Memory B cell (primary cell): Measurements from ENCODE around the gene TSPEAR.

Experiments
- ATAC-seq: fragments of 150-1000 bp; cut with Tn5 transposase; 2 replicates; pipeline ENCODE4 v1.10.0; 2021; ENCODE audit warnings: low read depth, mild to moderate bottlenecking, moderate library complexity
- DNase-seq, 2 donors: peaks; one replicate each; pipeline ENCODE4 v3.0.0; 2022; ENCODE audit warnings: low spot score in 2 of 2
- H3K27ac Mint-ChIP-seq: one replicate; pipeline ENCODE4 v1.8.0; 2022; ENCODE audit warnings: mild to moderate bottlenecking, moderate library complexity, mixed read lengths
- H3K27me3 Mint-ChIP-seq: one replicate; pipeline ENCODE4 v1.8.0; 2022; ENCODE audit warnings: mixed read lengths
- H3K36me3 Mint-ChIP-seq: one replicate; pipeline ENCODE4 v1.8.0; 2022; ENCODE audit warnings: mild to moderate bottlenecking, mixed read lengths
- H3K4me1 Mint-ChIP-seq: one replicate; pipeline ENCODE4 v1.8.0; 2022; ENCODE audit warnings: mixed read lengths
- H3K4me3 Mint-ChIP-seq: one replicate; pipeline ENCODE4 v1.8.0; 2022; ENCODE audit warnings: mild to moderate bottlenecking, moderate library complexity, mixed read lengths
- H3K9me3 Mint-ChIP-seq: one replicate; pipeline ENCODE4 v1.8.0; 2022; ENCODE audit warnings: mixed read lengths

Gene TSPEAR

GRCh38 chr21:44706706-44707581 lies 4.4 kb downstream of the TSPEAR start:
- Mint-ChIP-seq H3K9me3 (peaks cover 6% of the 10 kb centered on the region), H3K4me3 (no peak overlapping the region), H3K4me1 (no peaks in the 10 kb centered on the region), H3K27me3 (peaks cover 41% of the 10 kb centered on the region), H3K27ac (no peak overlapping the region), H3K36me3 (no peaks in the 10 kb centered on the region)
- ATAC-seq (no peak), DNase-seq (no peak)

GRCh38 chr21:44706026-44706705 lies 5.2 kb downstream of the TSPEAR start:
- Mint-ChIP-seq H3K4me3 (no peak overlapping the region), H3K4me1 (no peaks in the 10 kb centered on the region), H3K27ac (no peak overlapping the region), H3K36me3 (no peaks in the 10 kb centered on the region), H3K9me3 (peaks cover 6% of the 10 kb centered on the region), H3K27me3 (peaks cover 42% of the 10 kb centered on the region)
- no peak for DNase-seq
- no peak for ATAC-seq

- H3K27ac Mint-ChIP-seq: no peak overlapping the region
- H3K4me3 Mint-ChIP-seq: no peak overlapping the region
- peaks cover under 1% of the 10 kb centered on the region for H3K4me1 Mint-ChIP-seq
- DNase-seq (no peak), ATAC-seq (no peak)
- H3K36me3 Mint-ChIP-seq: no peaks in the 10 kb centered on the region
- peaks cover 6% of the 10 kb centered on the region for H3K9me3 Mint-ChIP-seq
- H3K27me3 Mint-ChIP-seq: peaks cover 48% of the 10 kb centered on the region
Observed at GRCh38 chr21:44704636-44705001, 6.8 kb downstream of the TSPEAR start.

GRCh38 chr21:44703731-44704635 lies 7.4 kb downstream of the TSPEAR start:
- no peak for ATAC-seq
- Mint-ChIP-seq H3K9me3 (peaks cover 6% of the 10 kb centered on the region), H3K36me3 (no peaks in the 10 kb centered on the region), H3K27me3 (peaks cover 47% of the 10 kb centered on the region), H3K4me1 (peaks cover 3% of the 10 kb centered on the region), H3K4me3 (no peak overlapping the region), H3K27ac (no peak overlapping the region)
- no peak for DNase-seq

GRCh38 chr21:44702973-44703730 lies 8.2 kb downstream of the TSPEAR start:
- DNase-seq (no peak), ATAC-seq (no peak)
- Mint-ChIP-seq H3K4me1 (peaks cover 3% of the 10 kb centered on the region), H3K27me3 (peaks cover 51% of the 10 kb centered on the region), H3K27ac (no peak overlapping the region), H3K4me3 (no peak overlapping the region), H3K9me3 (peaks cover 6% of the 10 kb centered on the region), H3K36me3 (no peaks in the 10 kb centered on the region)

GRCh38 chr21:44702111-44702972 lies 9.0 kb downstream of the TSPEAR start:
- Mint-ChIP-seq H3K4me1 (peaks cover 3% of the 10 kb centered on the region), H3K27me3 (peaks cover 56% of the 10 kb centered on the region), H3K4me3 (no peak overlapping the region), H3K27ac (no peak overlapping the region), H3K9me3 (peaks cover 6% of the 10 kb centered on the region), H3K36me3 (no peaks in the 10 kb centered on the region)
- ATAC-seq (no peak), DNase-seq (no peak)

- H3K4me1 Mint-ChIP-seq: peaks cover 3% of the 10 kb centered on the region
- H3K27ac Mint-ChIP-seq: no peak overlapping the region
- DNase-seq (no peak), ATAC-seq (no peak)
- peaks cover 61% of the 10 kb centered on the region for H3K27me3 Mint-ChIP-seq
- H3K9me3 Mint-ChIP-seq: peaks cover 6% of the 10 kb centered on the region
- no peaks in the 10 kb centered on the region for H3K36me3 Mint-ChIP-seq
- H3K4me3 Mint-ChIP-seq: no peak overlapping the region
Observed at GRCh38 chr21:44701541-44701940, 9.8 kb downstream of the TSPEAR start.

GRCh38 chr21:44701023-44701400 lies 10.4 kb downstream of the TSPEAR start:
- DNase-seq (no peak), ATAC-seq (no peak)
- H3K4me3 Mint-ChIP-seq: no peak overlapping the region
- peaks cover 60% of the 10 kb centered on the region for H3K27me3 Mint-ChIP-seq
- peaks cover 6% of the 10 kb centered on the region for H3K9me3 Mint-ChIP-seq
- no peak overlapping the region for H3K27ac Mint-ChIP-seq
- no peaks in the 10 kb centered on the region for H3K36me3 Mint-ChIP-seq
- H3K4me1 Mint-ChIP-seq: peaks cover 3% of the 10 kb centered on the region

- no peak overlapping the region for H3K27ac Mint-ChIP-seq
- H3K27me3 Mint-ChIP-seq: peaks cover 58% of the 10 kb centered on the region
- H3K9me3 Mint-ChIP-seq: peaks cover 2% of the 10 kb centered on the region
- DNase-seq (no peak), ATAC-seq (no peak)
- H3K4me1 Mint-ChIP-seq: peaks cover 3% of the 10 kb centered on the region
- H3K4me3 Mint-ChIP-seq: no peak overlapping the region
- H3K36me3 Mint-ChIP-seq: no peaks in the 10 kb centered on the region
Observed at GRCh38 chr21:44700101-44701022, 11.0 kb downstream of the TSPEAR start.

GRCh38 chr21:44699502-44700001 lies 11.8 kb downstream of the TSPEAR start:
- no peaks in the 10 kb centered on the region for H3K9me3 Mint-ChIP-seq
- no peak for DNase-seq
- H3K27ac Mint-ChIP-seq: no peak overlapping the region
- H3K4me3 Mint-ChIP-seq: no peak overlapping the region
- no peak for ATAC-seq
- H3K27me3 Mint-ChIP-seq: peaks cover 52% of the 10 kb centered on the region
- H3K4me1 Mint-ChIP-seq: peaks cover 3% of the 10 kb centered on the region
- no peaks in the 10 kb centered on the region for H3K36me3 Mint-ChIP-seq

GRCh38 chr21:44697811-44698734 lies 13.3 kb downstream of the TSPEAR start:
- Mint-ChIP-seq H3K27ac (no peak overlapping the region), H3K27me3 (peaks cover 46% of the 10 kb centered on the region), H3K36me3 (peaks cover 1% of the 10 kb centered on the region), H3K4me3 (no peak overlapping the region), H3K4me1 (peaks cover 3% of the 10 kb centered on the region), H3K9me3 (peaks cover 6% of the 10 kb centered on the region)
- ATAC-seq (no peak), DNase-seq (no peak)
